DMS153 treated with DMSO at 0.1 percent for 48 hours (cell line): ENCODE measurements around the gene MYBPC3.
A peak's percentile ranks its signal among the peaks of the same experiment; 100 is the strongest.
"Not testable (repeated sequence)": the region's sequence is repeated elsewhere in the genome, so short reads cannot be mapped to it uniquely, and the experiment has no call there.

Source experiments
- DNase-seq: peaks from one replicate; lab custom pipeline; 2025; ENCODE audit not compliant: unreplicated experiment; lab: John Stamatoyannopoulos, UW

The MYBPC3 gene

DNA sequence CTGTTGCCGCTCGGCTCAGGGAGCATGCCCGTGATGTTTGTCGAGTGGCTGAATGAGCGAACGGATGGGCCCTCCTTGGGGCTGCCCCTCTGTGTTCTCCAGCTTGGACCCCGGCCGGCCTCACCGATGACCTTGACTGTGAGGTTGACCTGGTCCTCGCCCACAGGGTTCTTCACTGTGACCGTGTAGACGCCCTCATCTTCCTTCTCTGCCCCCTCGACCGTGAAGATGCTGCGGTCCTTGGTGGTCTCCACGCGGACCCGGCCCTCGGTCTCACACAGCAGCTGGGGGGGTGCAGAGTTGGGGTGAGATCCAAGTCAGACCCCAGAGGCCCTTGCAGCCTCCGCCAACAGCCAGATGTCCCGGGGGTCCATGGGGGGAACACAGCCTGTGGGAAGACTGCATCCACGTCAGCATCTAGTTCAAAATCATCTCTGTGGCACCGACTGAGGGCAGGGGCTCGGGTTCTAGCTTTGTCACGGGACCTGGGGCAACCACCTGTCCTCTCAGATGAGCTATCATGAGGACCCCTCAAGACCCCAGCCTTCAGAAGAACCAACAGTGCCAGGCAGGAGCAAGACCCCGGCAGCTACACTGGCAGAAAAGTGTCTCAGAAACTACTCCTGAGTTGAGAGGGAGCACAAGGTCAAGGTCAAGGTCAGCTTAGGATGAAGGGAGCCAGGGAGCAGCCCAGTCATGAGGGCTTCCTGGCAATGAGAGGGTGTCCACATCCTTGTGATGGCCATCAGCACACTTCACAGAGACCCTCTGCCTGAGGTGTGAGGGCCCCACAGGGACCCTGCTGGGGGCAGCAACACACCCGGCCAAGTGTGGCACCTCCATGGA lies 13.9 kb downstream of the MYBPC3 start:
- DNase-seq: no peak

DNA sequence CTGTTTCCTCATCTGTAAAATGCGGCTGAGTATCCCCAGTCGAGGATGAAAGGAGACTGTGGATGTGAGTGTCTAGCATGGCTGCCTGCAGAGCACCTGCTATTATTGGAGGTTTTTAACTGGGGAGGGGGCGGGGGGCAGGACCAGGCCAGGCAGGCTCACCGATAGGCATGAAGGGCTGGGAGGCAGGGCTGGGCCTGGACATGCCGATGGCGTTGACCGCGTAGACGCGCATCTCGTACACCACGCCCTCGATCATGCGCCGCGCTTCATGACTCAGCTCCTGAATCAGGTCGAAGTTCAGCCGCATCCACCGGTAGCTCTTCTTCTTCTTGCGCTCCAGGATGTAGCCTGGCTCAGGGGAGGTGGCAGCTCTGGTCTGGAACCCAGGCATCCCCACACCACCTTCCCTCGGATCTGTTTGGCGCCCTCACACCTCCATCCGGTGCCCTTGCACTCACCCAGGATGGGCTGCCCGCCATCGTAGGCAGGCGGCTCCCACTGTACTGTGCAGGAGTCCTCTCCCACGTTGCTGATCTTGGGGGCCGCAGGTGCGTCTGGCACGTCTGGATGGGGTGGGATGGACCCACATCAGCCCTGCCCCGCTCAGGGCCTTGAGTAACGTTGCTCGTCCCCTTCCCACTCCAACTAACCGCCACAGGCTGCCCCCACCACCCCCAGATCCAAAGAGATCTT lies 15.1 kb downstream of the MYBPC3 start:
- no peak for DNase-seq

DNA sequence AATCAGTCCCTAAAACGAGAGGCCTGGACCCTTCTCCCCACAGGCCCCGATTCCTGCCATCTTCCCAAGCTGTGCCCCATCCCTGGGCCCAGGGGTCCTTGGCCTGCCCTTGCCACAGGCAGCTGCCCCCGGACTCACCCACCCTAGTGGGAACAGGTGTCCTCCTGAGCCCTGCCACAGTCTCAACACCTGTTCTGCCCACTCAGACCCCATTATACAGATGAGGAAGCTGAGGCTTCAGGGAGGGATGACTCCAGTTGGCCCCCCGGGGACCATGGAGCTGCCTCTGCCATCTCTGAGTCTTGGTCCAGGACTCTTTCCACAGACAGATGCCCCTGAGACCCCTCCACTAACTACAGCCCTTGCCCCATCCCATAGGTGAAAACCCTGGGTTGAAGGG lies 15.9 kb downstream of the MYBPC3 start:
- no peak for DNase-seq

DNA sequence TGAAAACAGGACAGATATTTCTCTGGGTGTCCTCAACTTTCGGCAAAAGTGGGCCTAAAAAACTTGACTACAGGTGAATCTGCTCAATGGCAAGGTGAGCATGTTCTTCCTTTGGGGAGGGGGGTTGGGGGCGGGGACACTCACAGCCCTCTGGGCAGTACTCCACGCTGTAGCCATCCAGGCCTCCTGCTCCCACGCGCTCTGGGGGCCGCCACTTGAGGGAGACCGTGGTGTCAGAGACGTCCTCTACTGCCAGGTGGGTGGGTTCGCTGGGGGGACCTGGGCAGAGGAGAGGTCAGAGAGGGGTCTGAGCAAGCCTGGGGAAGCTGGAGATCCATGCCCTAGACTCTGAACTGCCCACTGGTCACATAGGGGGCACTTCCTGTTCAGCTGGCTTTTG lies 16.8 kb downstream of the MYBPC3 start:
- no peak for DNase-seq

DNA sequence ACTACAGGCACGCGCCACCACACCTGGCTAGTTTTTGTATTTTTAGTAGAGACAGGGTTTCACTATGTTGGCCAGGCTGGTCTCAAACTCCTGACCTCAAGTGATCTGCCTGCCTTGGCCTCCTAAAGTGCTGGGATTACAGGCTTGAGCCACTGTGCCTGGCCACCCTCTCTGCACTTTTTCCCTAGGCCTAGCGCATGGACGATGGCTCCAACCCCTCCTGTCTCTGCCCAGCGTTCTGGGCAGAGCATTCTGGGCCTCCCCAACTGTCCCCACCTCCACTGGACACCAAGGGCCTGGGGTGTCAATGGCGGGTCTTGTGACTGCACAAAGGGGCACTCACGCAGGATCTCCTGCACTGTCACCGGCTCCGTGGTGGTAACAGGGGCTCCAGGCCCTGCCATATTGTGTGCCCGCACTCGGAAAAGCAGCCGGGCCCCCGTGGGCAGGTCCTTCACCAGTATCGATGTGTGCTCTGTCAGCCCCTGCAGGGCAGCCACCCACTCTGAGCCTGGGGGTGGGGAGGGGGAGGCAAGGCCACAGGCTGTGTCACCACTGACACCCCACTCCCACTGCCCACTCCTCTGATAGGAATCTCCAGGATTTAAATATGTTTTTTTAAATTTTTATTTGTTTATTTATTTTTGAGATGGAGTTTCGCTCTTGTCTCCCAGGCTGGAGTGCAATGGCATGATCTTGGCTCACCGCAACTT lies 17.6 kb downstream of the MYBPC3 start:
- not testable (repeated sequence) for DNase-seq

DNA sequence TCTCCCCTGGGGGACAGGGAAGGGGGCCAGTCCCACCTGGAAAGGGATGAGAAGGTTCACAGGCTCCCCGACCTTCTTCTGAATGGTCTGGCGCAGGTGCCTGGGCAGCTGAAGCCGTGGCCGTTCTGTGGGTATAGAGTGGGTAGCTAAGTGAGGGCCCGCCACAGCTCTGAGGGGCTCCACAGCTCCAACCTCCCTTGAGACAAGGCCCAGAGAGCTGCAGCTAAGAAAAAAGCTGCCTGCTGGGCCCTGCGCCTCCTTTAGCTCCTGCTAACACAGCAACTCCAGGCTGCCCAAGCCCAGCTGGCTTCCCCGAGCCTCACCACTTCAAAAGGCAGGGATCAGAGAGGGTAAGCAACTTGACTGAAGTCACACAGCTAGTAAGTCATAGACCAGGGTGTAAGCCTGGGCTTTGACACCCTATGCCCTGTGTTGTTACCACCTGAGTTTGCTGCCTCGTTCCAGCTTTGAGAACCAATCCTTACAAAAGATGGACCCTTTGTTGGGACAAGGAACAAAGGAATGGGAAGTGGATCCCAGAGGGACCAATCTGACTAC lies 18.5 kb downstream of the MYBPC3 start:
- DNase-seq: no peak

DNA sequence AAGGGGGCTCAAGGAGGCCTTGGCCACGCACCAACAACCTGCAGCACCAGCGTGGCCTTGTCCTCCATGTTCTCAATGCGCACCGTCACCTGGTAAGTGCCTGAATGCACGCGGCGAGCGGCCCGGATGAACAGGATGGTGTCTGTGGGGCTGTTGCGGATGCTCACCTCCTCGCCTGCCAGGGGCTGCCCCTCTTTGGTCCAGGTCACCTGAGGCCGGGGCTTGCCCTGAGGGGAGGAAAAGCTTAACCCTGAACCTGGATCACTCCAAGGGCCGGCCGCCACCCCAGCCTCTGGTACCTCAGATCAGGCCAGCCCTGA lies 19.0 kb downstream of the MYBPC3 start:
- DNase-seq: no peak

DNA sequence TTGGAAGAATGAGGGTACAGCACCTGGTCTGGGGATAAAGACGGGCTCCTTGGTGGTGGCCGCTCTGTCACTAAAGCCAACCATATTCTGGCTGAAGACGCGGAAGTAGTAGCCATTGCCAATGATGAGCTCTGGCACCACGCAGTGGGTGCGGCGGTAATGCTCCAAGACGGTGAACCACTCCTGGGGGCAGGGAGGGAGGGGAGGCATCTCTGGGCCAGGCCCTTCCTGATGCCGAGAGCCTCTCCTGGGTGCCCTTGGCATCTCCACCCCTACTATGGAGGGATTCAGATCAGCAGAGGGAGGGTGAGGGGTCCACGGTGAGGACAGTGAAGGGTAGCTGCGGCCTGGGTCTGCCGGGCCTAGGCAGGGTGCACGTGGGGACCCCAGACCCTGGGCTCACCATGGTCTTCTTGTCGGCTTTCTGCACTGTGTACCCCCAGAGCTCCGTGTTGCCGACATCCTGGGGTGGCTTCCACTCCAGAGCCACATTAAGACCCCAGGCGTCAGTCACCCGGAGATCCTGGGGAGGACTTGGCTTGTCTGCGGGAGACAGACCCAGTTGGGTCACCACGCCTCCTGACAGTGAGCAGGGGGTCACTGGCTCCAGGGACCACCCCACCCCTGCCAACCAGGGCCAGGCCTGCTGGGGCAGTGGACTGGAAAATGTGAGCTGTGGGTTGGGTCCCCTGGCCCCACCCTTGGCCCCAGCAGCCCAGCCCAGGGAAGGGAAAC lies 19.5 kb downstream of the MYBPC3 start:
- DNase-seq: no peak

DNA sequence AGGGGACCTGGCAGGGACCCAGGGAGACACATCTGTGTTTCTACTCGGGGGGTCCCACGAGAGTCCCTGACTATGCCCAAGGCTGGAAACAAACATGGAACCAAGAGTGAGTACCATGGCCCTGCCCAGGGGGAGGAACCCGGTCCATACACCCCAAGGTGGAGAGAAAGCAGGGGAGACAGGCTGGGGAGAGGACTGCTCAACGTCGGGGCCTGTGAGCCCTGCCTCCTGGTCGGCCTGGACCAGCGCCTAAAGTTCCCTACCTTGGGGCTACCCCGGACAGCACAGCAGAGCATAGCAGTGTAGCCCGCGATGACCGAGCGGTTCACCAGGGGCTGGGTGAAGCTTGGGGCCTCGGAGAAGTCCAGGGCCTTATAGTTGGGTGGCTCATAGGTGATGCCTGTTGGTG lies 20.2 kb downstream of the MYBPC3 start:
- no peak for DNase-seq

DNA sequence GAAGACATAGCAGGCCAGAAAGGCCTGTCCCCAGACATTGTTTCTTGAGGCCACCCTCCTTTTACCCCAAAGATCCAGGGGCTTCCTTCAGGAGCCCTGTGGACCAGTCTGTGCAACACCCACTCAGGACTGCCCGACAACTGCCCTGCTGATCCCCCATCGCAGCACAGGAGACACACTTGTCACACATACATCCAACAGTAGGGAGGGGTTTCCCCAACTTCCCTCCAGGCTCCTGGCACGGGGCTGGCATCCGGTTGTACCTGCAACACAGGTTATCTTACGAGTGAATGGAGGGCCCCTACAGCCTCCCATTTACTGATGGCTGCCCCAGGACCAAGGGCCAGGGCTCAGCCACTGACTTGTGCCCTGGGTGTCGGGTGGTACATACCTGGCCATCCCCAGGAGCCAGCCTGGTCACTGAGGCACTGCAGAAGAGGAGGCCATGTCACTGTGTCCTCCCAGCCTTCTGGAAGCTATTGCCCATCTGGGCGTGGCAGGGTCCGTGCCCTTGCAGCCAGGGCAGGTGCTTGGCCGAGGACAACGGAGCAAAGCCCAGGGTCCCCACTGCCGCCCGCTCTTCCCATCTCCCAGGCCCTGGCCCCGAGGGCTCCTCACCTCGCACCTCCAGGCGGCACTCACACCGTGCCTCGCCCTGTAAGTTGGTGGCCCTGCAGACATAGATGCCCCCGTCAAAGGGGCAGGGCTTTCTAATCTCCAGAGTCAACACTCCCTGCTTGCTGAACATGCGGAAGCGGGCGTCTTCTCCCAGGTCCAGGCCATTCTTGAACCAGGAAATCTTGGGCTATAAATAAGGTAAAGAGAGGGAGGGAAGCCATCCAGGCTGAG lies 20.8 kb downstream of the MYBPC3 start:
- DNase-seq: no peak

DNA sequence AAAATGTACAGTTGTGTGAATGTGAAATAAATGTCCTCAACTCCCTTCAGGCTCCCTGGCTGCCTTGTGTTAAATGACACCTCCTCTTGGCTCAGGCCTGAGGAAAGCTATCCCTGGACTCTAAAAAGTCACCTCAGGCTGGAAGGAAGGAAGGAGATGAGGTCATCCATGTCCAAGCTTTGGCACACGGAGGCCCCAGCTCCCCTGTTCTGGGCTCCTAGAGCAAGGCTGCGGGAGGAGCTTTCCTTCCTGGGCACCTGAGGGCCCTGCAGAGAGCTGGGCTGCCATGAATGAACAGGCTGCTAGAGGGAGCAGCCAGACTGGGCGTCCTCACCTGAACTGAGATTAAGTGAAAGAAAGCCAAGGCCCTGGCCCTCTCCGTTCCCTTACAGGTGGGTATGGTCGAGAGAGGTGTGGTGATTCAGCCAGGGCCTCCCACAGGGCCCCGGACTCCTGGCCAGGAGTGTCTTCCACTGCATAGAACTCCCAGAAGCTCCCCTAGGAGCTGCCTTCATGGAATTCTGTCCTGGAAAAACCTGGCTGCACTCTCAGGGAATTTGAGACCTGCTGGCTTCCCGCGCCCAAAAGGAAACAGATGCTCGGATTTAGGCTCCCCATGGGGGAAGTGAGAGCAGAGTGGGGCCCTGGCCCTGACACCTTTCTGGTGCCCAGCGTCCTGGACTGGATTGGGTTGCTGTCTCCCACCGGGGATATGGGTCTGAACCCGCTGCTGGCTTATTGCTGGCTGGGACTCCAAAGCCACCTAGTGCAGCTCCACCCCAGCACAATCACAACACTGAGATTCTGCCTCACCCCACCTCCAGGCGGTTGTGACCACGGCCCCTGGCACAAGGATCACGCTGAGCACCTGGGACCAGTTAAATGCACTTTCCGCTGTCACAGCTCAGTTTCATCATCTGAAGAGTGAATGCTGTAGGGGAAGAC lies 22.2 kb downstream of the MYBPC3 start:
- DNase-seq: no peak

DNA sequence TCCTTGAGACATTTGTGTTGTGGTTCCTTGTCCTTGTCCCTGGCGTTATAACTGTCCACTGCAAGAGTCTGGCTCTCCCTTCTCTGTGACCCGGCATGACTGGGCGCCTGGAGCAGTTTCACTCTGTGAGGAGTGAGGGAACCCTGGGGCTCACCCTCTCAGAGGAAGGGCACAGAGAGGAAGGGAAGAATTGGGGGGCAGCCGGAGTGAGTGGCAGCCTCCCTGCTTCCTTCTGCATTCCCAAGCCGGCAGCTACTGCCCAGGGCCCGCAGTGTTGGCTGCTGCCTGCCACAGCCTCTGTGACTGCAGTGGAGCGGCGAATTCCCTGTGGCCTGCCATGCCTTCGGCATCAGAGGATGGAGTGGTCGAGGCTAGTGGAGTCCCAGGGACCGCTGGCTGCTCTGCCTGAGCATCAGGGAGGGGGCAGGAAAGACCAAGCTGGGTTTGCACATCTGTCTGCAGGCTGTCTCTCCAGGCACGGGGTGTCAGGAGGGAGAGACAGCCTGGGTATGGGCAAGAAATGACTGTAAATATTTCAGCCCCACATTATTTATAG lies 23.0 kb downstream of the MYBPC3 start:
- DNase-seq: no peak

DNA sequence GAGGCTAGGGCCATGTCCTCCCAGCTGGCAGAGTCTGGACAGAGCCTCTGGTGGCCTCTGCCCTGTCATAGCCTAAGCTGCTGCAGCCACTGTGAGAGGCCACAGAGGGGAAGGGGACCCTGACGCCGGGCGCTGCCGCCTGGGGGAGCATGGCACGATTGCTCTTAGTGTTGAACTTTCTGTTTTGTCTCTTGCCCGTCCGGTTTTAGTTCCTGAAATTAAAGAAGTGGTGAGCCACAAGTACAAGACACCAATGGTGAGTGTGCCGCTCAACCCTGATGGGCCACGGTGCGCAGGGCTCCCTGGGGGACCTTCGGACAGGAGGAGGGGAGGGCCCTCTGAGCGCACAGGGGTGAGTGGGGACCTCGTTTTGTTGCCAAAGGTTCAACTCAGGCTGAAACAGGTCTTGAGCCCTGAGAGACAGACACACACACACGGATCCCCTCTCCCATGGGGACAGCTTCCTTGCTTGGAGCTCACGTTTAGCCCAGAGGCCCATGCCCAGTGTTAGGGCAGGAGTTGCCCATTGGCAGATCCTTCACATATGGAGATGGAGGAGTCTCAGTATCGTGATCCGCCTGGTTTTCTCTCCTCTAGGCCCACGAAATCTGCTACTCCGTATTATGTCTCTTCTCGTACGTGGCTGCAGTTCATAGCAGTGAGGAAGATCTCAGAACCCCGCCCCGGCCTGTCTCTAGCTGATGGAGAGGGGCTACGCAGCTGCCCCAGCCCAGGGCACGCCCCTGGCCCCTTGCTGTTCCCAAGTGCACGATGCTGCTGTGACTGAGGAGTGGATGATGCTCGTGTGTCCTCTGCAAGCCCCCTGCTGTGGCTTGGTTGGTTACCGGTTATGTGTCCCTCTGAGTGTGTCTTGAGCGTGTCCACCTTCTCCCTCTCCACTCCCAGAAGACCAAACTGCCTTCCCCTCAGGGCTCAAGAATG lies 23.8 kb downstream of the MYBPC3 start:
- no peak for DNase-seq

DNA sequence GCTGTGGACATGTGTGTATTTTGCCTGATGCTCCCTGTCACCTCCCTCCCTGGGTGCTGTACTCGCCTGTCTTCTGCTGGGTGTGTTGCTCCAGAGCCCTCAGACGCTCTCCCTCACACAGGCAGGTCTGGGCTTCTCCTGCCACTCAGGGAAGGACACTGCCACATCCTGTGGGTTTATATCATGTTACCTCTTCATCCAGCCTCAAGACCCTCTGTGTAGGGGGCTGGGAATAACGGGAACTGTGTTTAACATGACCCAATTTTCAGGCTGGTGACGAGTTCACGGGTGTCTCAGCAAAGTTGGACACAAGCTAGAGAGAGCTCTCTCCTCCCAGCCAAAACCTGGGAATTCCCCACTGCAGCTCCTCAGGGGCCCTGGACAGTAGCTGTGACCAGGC lies 24.6 kb downstream of the MYBPC3 start:
- DNase-seq: no peak

DNA sequence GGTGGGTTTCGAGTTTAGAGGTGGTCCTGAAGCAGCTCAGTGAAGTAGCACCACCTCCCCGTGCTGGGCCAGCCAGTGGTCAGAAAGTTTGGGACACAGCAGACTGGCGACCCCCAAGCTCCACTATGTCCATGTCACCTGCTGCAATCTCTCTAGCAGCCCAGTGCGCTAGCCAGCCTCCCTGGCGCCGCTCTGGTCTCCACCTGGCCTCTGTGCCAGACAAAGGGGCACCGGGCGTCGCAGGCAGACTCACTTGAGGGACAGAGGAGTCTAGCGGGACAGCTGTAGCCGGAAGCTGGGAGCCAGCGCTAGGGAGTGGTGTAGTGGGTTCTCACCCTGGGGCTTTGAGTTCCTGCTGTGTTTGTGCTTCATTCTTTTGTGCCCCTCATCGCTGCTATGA lies 25.5 kb downstream of the MYBPC3 start:
- peak; percentile 55 for DNase-seq

DNA sequence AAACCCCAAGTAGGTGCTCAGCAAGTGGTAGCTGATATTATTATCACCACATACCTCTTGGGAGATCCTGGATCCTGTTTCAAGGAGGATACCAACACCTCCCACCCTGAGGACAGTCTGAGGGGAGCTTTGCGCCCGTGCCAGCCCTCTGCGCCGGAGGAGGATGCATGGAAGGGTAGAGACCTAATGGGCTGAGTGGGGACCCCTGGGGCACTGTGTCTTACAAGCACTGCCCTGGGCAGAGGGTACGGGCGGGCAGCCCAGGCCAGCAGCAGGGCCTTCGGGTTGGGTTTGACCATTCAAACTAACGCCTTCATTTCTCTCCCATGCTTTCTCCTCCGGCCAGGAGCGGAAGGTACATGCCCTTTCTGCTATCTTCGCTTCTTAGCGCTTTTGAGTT lies 26.3 kb downstream of the MYBPC3 start:
- DNase-seq: no peak

DNA sequence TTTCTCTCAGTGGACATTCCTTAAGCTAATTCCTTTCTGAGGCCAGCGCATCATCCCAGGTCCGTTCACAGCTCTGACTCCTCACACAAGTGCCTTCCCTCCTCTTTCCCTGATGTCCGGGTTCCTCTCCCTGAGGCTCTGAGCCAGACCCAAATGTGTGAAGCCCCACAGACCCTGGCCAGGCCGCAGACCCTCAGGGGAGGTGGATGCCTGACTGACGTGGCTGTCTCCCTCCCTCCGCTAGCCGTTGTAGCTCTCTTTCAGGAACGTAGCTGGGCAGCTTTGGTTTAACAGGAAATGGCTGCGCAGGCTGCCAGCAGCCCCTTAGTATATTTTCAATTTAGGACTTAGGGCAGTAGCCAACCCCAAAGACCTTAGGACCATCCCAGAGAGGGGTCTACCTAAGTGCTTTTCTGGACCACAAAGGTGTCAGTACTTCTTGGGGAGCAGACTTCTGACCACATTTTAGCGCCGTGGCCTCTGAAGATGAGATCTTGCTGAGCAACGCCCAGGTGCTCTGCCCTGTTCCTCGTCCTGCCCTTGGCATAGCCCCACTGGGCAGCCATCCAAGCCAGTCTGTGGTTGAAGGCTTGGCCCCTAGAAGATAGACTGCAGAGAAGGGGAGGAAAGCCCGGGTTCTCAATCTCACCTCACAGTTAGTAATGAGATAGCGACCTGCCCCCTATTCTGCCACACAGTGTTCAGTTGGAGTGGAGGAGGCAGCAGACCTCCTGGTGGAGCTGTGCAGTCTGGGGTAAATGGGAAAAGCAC lies 27.0 kb downstream of the MYBPC3 start:
- peak; percentile 33 for DNase-seq
